ENCODE measurements around the gene PIP4K2A. TPM values are rescaled to one million over a fixed set of nuclear protein-coding genes. Genes with fewer than 3 reads are reported as not detected.

PIP4K2A gene
- total RNA-seq, 2 donors from 2014 or later = 3.6 to 7.8 TPM

DNA sequence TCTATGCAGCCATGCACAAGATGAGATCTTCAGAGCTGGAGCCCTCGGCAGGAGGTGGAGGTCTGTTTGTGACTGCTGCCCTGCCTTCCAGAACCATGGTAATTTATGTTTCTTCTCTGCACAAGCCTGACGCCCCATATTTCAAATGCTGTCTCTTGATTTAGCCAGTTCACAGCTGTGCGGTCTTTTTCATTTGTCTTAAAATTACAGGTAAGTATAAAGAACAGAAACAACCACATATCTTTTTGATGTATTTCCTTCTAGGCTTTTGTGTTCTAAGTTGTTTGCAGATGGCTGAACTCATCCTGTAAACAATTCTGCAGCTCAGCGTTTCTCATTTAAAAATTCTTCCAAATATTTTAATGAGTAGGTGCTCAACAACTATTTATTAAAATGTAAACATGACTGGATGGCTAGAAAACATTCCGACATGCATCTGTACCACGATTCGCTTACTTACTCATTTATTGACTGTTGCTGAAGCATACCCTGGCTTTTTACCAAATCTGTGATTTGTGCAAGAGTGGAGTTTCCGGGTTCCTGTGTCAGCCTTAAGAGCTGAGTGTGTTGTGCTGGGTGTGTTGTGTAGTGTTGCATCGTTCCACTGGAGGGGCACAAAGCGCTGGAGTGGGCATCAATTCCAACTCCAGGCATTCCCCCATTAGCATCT is 58.9 kb downstream of the PIP4K2A start:
- H3K27ac ChIP-seq = no peak overlapping the region
- no peaks in the 10 kb centered on the region for H3K4me1 ChIP-seq
- TF ChIP-seq, protein P1, sequence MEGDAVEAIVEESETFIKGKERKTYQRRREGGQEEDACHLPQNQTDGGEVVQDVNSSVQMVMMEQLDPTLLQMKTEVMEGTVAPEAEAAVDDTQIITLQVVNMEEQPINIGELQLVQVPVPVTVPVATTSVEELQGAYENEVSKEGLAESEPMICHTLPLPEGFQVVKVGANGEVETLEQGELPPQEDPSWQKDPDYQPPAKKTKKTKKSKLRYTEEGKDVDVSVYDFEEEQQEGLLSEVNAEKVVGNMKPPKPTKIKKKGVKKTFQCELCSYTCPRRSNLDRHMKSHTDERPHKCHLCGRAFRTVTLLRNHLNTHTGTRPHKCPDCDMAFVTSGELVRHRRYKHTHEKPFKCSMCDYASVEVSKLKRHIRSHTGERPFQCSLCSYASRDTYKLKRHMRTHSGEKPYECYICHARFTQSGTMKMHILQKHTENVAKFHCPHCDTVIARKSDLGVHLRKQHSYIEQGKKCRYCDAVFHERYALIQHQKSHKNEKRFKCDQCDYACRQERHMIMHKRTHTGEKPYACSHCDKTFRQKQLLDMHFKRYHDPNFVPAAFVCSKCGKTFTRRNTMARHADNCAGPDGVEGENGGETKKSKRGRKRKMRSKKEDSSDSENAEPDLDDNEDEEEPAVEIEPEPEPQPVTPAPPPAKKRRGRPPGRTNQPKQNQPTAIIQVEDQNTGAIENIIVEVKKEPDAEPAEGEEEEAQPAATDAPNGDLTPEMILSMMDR (IDR thresholded peaks at IDR 0.05) = no peak
- TF ChIP-seq POLR2A (IDR thresholded peaks at IDR 0.05) = no peak
- no peak for DNase-seq
- H3K4me3 ChIP-seq = no peak overlapping the region
- no peaks in the 10 kb centered on the region for H3K27me3 ChIP-seq
- no peaks in the 10 kb centered on the region for H3K36me3 ChIP-seq (replicated peaks in 1 of 2; ENCODE audit: insufficient read depth in 1 of 2, low read depth in 2 of 2)
- intact Hi-C loops (cut with DNase I) = no loop called here
- no peaks in the 10 kb centered on the region for H3K9me3 ChIP-seq
- ATAC-seq = no peak
- WGBS, 2 donors = 45 to 50% methylated on average over 10 of the region's 10 CpGs

DNA sequence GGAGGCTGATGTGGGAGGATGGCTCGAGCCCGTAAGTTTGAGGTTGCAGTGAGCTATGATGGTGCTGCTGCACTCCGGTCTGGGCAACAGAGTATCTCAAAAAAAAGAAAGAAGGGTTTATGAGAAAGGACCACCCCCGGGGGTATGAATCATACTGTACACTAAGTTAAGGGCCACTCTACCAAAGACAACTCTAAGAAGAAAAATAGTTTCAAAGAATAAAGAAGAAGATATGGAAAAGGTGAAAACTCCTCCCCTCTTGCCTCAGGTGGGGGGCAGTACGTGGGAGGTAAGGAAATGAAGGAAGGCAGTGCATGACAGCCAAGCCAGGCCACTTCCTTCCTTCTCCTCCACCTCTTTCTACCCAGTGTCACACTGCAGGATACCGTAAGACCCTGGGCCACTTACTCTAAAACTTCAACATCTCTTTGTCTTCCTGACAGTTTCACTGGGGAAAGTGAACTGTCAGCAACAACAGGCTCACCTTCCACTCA is 61.3 kb downstream of the PIP4K2A start:
- ATAC-seq (no peak), DNase-seq (no peak)
- H3K27me3 ChIP-seq = no peaks in the 10 kb centered on the region
- 83 to 87% methylated on average over 6 of the region's 6 CpGs for WGBS, 2 donors
- TF ChIP-seq, protein P1 (IDR thresholded peaks at IDR 0.05) = no peak
- no peak for TF ChIP-seq POLR2A (IDR thresholded peaks at IDR 0.05)
- no peak overlapping the region for H3K4me3 ChIP-seq
- intact Hi-C loops (cut with DNase I) = no loop called here
- H3K4me1 ChIP-seq = peaks cover 16% of the 10 kb centered on the region
- no peaks in the 10 kb centered on the region for H3K36me3 ChIP-seq (replicated peaks in 1 of 2; ENCODE audit: insufficient read depth in 1 of 2, low read depth in 2 of 2)
- no peaks in the 10 kb centered on the region for H3K9me3 ChIP-seq
- no peak overlapping the region for H3K27ac ChIP-seq

DNA sequence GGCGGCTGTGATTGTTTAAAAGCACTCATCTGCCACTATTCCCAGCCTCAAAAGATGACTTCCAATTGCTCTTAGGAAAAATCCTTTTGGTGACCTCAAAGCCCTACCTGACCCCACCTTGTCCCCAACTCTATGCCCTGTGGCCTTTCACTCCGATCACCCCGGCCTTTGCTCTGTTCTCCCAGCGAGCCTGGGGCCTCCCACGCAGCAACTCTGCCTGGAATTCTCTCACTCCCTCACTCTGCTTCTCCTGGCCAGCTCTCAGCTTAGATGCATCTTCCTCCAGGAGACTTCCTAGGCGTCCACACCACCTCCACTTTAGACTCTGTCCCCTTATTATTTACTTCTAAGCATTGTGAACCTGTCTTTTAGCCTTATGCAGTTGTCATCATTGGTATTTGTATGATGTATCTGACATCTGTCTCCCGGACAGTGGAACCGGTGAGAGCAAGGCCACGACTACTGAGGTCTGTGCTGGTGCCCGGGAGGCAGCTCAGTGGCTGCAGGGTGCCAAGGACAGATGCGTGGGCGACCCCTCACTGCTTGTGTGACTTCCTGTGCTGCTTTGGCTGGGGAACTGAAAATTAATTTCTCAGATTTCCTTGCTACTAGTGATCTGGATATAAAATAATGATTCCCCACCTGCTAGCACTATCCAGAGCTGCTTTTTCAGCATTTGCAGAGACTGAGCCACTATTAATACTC is 63.0 kb downstream of the PIP4K2A start:
- 82 to 92% methylated on average over 12 of the region's 12 CpGs for WGBS, 2 donors
- no peak for ATAC-seq
- no peak overlapping the region for H3K4me3 ChIP-seq
- no peak for DNase-seq
- H3K36me3 ChIP-seq (replicated peaks in 1 of 2; ENCODE audit: insufficient read depth in 1 of 2, low read depth in 2 of 2) = no peaks in the 10 kb centered on the region
- peaks cover 16% of the 10 kb centered on the region for H3K4me1 ChIP-seq
- no peaks in the 10 kb centered on the region for H3K27me3 ChIP-seq
- H3K27ac ChIP-seq = no peak overlapping the region
- TF ChIP-seq, protein P1 (IDR thresholded peaks at IDR 0.05) = no peak
- TF ChIP-seq POLR2A (IDR thresholded peaks at IDR 0.05) = no peak
- H3K9me3 ChIP-seq = no peaks in the 10 kb centered on the region
- intact Hi-C loops (cut with DNase I) = no loop called here

DNA sequence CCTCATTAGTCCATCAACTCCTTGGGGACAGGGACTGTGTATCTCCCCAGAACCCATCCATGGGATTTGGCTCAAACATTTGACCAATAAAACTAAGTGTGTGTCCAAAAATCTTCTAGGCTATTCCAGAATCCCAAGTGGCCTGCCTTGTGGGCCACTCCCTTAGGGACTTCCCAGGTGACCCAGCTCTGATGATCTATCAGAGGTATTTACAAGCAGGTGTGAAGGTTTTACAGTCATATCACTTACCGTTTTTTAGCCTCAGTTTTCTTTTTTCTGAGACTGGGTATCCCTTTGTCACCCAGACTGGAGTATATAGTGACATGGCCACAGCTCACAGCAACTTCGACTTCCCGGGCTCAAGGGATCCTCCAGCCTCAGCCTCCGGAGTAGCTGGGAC is 64.4 kb downstream of the PIP4K2A start:
- H3K36me3 ChIP-seq (replicated peaks in 1 of 2; ENCODE audit: insufficient read depth in 1 of 2, low read depth in 2 of 2) = no peaks in the 10 kb centered on the region
- intact Hi-C loops (cut with DNase I) = no loop called here
- ATAC-seq = no peak
- no peak overlapping the region for H3K27ac ChIP-seq
- no peaks in the 10 kb centered on the region for H3K9me3 ChIP-seq
- DNase-seq = no peak
- H3K4me3 ChIP-seq = no peak overlapping the region
- WGBS, 2 donors = 71 to 82% methylated on average over 4 of the region's 4 CpGs
- no peak for TF ChIP-seq POLR2A (IDR thresholded peaks at IDR 0.05)
- TF ChIP-seq, protein P1 (IDR thresholded peaks at IDR 0.05) = no peak
- no peaks in the 10 kb centered on the region for H3K27me3 ChIP-seq
- peaks cover 16% of the 10 kb centered on the region for H3K4me1 ChIP-seq

Measured in body of pancreas (tissue), 4 donors.